HG03439 (cell line): ENCODE data around the gene OGFOD3.
"Not testable (repeated sequence)": the region's sequence is repeated elsewhere in the genome, so short reads cannot be mapped to it uniquely, and the experiment has no call there.

ENCODE experiments used
- ATAC-seq: cut with Tn5 transposase; IDR thresholded peaks from one replicate; pipeline ENCODE4 v1.9.1; 2021; ENCODE audit warnings: mild to moderate bottlenecking, moderate library complexity; ENCODE audit not compliant: unreplicated experiment

The OGFOD3 gene

DNA sequence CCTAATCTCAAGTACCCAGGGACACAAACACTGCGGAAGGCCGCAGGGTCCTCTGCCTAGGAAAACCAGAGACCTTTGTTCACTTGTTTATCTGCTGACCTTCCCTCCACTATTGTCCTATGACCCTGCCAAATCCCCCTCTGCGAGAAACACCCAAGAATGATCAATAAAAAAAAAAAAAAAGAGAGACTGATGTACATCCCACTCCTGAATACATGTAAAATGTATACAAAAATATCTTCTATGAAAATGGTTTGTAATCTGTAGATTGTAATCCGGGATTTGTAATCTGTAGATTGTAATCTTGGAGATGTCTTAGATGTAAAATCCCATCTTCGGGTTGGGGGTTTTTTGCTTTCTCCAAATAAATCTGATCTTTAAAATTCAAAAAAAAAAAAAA is 41.1 kb downstream of the OGFOD3 start:
- ATAC-seq, result not testable (repeated sequence)

DNA sequence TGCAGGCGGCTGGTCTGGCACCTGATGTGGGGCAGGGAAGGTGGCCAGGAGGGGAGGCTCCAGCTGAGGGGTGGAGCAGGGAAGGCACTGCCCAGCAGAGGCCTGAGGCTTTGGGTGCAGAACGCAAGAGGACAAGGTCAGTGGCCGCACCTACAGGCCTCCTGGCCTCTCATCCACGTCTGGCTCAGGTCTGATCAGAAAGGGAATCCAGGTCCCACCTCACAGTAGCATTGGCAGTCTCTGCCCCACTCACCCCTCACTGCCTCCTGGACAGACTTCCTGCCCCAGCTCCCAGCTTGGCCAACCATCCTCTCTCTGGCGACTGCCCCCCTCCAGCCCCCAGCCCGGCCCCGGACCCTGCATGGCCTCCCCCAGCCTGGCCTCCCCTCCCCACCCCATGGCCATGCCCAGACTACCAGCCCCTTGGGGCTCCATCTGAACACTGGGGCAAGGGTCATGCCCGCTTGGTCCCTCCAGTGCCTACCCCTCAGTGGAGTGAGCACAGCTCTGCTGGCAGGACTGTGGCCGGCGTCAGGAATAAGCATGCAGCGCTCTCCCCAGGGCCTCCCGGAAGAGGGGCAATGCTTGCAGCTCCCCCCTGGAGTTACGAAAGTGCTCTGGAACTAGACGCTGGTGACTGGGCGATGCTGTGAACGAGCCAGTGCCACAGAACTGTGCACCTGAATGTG is 42.2 kb downstream of the OGFOD3 start:
- ATAC-seq, result no peak

DNA sequence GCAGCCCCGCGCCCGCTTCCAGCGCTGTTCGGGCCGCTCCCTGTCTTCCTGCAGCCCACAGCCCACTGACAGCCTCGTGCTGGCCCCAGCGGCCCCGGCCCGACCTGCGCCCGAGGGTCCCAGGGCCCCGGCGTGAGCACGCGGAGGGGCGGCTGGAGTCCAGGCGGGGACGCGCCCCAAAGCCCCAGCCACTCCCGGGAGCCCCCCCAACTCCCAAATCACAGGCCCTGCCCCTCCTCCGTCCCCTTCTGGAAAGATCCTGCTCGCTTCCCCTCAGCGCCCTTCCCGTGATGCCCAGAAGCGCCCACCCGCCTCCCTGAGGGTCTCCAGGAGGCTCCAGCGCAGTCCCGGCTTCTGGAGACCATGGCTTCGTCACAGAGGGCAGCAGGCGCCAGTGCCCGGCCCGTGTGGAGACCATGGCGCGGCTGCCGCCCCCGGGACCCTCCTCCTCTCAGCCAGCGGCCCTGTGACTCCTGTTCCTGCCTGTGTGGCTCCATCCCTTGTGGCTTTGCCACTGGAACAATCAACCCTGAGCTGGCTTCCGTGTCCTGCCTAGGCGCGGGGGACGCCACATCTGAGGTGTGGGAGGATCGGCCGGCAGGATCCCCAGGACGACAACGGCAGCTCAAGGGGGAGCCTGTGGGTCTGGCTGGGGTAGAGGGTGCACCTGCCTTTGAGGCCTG is 42.9 kb downstream of the OGFOD3 start:
- no peak for ATAC-seq

DNA sequence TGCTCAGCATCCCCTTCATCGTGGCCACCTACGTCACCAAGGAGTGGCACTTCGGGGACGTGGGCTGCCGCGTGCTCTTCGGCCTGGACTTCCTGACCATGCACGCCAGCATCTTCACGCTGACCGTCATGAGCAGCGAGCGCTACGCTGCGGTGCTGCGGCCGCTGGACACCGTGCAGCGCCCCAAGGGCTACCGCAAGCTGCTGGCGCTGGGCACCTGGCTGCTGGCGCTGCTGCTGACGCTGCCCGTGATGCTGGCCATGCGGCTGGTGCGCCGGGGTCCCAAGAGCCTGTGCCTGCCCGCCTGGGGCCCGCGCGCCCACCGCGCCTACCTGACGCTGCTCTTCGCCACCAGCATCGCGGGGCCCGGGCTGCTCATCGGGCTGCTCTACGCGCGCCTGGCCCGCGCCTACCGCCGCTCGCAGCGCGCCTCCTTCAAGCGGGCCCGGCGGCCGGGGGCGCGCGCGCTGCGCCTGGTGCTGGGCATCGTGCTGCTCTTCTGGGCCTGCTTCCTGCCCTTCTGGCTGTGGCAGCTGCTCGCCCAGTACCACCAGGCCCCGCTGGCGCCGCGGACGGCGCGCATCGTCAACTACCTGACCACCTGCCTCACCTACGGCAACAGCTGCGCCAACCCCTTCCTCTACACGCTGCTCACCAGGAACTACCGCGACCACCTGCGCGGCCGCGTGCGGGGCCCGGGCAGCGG is 43.6 kb downstream of the OGFOD3 start:
- ATAC-seq, result no peak

DNA sequence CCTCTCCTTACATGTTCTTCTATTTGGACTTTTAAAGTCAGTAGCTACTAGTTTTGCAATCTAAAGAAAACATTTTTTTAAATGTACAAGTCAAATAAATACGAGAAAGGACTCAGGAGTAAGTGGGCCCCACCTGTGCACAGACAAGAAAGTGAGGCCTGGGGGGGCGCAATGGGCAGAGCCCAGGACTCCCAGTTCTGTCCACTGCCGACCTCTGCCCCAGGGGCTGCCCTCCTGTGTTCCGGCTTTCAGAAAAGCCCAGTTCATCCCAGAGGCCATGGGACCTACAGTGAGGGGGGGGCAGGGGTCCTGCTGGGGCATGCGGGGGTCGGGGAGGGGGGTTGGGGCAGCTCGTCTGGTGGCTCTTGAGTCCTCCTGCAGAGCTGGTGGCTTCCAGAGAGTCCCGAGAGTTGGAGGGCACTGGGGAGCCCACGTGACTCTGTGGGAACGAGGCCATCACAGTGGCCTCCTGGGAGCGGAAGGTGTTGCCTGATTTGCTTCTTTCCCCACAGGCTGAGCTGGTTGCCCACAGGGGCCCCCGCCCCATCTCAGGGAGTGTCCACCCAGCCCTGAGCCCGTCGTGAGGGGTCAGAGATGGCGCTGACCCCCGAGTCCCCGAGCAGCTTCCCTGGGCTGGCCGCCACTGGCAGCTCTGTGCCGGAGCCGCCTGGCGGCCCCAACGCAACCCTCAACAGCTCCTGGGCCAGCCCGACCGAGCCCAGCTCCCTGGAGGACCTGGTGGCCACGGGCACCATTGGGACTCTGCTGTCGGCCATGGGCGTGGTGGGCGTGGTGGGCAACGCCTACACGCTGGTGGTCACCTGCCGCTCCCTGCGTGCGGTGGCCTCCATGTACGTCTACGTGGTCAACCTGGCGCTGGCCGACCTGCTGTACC is 44.4 kb downstream of the OGFOD3 start:
- no peak for ATAC-seq

DNA sequence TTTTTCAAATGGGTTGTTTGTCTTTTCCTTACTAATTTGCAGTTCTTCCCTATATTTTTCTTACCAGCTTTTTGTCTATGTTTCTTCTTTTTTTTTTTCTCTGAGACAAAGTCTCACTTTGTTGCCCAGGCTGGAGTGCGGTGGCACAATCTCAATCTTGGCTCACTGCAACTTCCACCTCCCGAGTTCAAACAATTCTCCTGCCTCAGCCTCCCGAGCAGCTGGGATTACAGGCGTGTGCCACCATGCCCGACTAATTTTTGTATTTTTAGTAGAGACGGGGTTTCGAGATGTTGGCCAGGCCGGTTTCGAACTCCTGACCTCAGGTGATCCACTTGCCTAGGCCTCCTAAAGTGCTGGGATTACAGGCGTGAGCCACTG is 45.3 kb downstream of the OGFOD3 start:
- ATAC-seq, result not testable (repeated sequence)

DNA sequence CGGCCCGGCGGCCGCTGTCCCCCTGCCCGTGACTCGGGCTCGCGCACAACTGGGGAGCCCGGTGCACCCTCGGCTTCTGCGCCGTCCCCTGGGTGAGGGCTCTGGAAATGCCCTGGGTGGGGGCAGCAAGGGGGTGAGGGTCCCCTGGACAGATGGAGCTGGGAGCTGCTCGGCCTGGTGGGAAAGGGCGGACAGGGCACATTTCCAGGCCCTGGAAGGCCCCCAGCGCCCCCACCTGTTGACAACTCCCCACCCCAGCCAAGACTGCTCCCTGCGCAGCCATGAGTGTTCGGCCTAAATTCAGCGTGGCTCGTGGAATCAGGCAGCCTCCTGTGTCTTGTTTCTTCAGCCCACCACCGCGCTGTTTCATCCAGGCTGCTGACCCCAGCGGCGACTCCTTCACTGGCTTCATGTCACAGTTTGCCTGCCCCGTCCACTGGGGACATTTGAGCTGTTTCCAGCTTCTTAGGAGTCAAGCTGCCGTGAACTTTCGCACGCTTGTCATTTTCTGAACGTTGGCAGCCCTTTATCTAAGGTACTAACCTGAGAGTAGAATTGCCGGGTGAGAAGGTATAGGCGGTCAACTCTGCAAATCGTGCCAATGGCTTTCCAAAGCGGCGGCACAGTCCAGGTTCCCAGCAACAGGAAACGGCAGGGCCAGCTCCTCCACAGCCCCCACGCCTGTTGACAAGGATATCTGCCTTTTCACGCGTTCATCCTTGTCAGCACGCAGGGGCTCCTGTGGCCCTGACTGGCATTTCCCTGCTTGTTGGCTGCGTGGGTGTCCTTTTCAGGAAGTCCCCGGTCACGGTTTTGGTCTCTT is 45.9 kb downstream of the OGFOD3 start:
- ATAC-seq, result no peak

DNA sequence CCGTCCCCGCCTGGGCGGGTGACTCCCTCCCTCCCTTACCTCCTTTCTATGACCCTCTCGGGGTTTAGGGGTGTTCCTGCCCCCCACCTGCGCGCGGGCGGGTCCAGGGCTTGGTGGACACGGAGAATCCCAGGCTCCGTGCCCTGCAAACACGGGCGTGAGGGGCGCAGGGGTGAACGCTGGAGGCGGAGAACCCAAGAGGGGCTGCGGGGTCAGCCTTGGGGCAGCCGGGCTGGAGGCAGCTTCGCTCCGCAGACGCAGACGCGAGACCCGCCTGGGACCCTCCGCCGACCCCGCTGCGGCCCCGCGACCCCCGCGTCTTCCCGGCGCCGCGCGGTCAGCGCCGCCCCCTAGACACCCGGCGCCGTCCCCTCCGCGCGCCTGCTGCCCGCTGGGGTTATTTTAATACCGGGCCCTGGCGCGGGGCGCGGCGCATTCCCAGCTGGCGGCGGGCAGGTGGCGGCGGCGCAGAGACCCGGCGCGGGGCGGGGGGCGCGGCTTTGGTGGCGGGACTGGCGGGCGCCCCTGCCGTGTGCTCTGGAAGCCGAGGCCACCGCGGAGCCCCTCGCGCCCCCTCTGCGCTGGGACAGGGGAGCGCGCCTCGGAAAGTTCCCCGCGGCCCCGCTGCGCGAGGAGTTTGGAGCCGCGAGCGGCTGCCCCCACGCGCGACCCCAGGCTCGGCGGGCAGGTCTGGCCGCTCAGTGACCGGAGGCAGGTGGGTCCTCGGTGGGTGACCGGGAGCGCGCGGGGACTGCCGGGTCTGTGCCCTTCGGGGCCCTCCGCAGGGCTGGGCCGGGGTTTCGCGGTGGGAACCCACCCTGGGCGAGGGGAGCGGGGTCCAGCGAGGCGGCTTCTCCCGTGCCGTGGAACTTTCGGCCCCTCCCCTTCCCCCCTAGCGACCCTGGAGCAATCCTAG is 46.8 kb downstream of the OGFOD3 start, which contains the start of gene UTS2R:
Gene UTS2R (plus strand): TSS at position 433 of the 916 bp plus-strand sequence. CDS start 2,560 bp downstream, outside the sequence.
- ATAC-seq, result no peak

DNA sequence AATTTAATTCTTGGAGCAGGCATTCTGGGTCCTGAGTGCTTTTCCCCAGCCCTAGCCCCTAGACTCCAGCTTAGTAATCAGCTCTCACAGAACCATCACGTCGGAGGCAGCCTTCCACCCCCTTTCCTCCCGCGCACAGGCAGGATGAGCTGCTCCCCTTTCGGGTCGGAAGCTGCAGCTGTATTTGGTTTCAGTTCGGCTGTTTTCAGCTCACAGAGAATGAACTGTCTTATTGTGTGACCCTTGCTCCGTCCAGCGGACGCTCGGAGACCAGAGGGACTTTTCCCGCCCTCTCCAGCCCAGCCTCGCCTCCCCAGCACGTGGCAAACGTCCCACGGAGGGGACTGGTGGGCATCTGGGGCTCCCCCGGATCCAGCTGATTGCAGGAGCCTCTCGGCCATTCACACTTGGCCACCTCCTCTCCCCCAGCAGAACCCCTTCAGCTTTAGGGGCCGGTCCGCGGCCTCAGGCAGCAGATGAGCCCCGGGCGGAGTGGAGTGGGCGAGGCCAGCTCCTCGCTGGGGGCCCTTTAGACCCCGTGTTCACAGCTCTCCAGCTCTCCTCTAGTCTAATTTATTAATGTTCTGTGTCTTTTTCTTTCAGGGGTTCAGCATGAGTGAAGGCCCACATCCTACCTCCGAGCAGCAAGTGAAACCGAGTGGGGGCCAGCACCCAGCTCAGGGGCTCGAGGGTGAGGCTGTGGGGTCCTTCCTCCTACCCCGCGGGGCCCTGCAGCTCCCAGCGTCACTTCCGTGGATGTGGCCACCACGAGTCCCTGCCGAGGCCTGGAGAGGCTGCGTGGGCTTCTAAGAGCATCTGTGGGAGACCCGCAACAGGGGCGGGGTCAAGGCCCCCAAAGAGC is 47.7 kb downstream of the OGFOD3 start:
- no peak for ATAC-seq

DNA sequence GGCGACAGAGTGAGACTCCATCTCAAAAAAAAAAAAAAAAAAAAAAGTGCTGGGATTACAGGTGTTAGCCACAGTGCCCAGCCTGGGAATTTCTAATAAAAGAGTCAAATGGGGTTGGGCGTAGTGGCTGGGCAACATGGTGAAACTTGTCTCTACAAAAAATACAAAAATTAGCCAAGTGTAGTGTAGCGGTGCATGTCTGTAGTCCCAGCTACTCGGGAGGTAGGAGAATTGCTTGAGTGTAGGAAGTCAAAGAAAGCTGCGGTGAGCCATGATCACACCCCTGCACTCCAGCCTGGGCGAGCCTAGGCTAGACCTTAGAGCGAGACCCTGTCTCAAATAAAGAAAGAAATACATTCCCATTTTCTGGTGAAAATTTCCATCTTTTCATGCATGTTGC is 49.2 kb downstream of the OGFOD3 start:
- ATAC-seq, result no peak

DNA sequence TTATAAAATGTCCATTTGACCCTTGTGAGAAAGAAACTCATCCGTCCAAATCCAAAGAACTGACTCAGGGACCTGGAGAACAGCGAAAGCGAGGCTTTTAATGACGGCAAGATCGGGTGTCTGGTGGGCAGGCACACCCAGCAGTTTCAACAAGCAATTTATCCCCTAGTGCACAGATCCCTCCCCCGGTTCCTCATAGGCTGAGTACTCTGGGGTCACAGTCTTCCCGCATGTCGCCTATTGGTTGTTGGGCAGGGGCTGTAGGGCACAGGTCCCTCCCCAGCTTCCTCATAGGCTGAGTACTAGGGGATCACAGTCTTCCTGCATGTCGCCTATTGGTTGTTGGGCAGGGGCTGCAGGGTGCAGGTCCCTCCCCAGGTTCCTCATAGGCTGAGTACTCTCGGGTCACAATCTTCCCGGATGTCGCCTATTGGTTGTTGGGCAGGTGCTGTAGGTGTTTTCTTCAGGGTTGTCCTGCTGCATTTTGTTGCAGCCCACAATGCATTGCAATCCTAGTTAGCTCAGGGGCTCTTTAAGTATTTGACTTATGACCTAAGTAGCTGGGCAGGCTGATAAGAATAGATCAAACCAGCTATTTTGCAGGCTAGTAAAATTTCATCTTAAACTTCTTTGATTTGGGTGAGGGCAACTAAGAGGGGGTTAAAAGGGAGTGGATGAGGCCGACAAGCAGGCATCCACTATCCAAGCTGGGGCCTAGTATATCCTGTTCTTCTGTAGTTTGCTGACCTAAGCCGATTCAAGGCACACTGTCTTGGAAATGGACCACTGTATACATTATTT is 50.5 kb downstream of the OGFOD3 start:
- no peak for ATAC-seq

DNA sequence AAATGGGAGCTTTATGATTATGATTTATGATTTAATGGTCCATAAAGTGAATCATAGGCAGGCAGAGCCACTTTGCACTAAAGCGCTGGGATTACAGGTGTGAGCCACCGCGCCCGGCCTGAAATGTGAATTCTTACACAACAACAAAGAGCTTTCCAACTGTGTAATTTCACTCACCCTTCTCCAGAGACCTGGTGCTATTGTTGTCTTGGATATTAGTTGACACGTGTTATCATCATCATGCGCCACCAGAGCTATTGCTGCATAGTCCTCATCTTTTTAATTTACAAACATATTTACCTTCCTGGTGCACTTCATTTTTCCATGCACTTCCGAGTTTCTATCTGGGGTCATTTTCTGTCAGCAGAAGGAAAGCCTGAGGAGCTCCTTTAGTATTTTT is 51.6 kb downstream of the OGFOD3 start:
- no peak for ATAC-seq

DNA sequence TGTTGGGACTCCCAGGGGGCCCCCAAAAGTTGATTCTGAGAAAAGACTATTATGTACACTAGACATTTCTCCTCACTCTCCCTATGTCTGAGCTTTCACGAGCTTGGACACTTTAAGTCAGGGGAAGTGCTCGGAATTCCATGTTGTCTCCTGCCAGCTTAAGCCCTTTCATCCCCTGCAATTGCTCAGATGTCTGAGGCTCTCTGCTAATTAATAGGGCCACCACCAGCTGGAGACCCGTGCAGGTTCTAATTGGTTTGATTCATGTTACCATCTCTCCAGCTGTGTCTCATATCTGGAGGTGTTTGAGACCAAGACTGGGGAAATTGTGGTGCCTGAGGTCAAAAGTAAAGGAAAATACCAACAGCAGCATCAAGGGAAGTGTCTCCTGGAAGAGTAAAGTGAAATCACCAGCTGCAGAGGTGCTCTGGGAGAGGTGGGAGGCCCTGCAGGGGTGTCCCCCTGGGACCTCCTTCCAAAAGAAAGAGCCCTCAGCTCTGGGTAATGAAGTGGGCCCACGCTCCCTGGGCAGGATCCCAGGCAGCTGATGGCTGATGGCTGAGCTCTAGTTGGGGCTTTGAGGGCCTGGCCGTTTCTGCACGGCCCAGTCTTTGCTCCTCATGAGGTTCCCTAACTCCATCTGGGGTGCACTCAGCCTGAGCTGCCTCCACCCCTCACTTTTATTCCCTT is 52.6 kb downstream of the OGFOD3 start:
- ATAC-seq, result no peak

DNA sequence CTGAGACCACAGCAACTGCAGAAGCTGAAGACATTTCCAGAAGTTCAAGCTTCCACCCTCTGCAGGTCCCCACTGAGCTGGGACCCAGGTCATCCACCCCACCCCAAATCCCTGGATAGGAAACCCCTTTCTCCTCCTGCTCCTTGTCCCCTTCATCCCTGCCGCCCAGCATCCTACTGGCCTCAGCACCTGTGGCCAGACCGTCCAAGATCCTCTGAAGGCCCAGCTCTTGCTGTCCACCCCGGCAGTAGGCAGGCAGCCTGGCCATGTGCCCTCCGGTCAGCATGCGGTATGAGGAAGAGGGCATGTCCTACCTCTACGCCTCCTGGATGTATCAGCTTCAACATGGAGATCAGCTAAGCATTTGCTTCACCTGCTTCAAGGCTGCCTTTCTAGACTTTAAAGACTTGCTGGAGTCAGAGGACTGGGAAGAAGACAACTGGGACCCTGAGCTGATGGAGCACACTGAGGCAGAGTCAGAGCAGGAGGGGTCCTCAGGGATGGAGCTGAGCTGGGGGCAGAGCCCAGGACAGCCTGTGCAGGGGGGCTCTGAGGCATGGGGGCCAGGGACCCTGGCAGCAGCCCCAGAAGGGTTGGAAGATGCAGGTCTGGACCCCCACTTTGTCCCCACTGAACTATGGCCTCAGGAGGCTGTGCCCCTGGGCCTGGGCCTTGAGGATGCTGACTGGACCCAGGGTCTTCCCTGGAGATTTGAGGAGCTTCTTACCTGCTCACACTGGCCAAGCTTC is 56.3 kb downstream of the OGFOD3 start:
- ATAC-seq, result no peak

DNA sequence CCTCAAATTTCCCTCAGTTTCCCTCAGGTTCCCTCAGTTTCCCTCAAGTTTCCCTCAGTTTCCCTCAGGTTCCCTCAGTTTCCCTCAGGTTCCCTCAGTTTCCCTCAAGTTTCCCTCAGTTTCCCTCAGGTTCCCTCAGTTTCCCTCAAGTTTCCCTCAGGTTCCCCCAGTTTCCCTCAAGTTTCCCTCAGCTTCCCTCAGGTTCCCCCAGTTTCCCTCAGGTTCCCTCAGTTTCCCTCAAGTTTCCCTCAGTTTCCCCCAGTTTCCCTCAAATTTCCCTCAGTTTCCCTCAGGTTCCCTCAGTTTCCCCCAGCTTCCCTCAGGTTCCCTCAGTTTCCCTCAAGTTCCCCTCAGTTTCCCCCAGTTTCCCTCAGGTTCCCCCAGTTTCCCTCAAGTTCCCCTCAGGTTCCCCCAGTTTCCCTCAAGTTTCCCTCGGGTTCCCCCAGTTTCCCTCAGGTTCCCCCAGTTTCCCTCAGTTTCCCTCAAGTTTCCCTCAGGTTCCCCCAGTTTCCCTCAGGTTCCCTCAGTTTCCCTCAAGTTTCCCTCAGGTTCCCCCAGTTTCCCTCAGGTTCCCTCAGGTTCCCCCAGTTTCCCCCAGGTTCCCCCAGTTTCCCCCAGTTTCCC is 58.8 kb downstream of the OGFOD3 start:
- not testable (repeated sequence) for ATAC-seq
